Fibroblast of skin of right quadriceps (primary cell): ENCODE results near the gene DMKN.

Source experiments
- DNase-seq: peaks from one replicate; pipeline ENCODE4 v3.0.0-alpha.2; 2013

Gene DMKN, protein sequence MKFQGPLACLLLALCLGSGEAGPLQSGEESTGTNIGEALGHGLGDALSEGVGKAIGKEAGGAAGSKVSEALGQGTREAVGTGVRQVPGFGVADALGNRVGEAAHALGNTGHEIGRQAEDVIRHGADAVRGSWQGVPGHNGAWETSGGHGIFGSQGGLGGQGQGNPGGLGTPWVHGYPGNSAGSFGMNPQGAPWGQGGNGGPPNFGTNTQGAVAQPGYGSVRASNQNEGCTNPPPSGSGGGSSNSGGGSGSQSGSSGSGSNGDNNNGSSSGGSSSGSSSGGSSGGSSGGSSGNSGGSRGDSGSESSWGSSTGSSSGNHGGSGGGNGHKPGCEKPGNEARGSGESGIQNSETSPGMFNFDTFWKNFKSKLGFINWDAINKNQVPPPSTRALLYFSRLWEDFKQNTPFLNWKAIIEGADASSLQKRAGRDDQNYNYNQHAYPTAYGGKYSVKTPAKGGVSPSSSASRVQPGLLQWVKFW

DNA sequence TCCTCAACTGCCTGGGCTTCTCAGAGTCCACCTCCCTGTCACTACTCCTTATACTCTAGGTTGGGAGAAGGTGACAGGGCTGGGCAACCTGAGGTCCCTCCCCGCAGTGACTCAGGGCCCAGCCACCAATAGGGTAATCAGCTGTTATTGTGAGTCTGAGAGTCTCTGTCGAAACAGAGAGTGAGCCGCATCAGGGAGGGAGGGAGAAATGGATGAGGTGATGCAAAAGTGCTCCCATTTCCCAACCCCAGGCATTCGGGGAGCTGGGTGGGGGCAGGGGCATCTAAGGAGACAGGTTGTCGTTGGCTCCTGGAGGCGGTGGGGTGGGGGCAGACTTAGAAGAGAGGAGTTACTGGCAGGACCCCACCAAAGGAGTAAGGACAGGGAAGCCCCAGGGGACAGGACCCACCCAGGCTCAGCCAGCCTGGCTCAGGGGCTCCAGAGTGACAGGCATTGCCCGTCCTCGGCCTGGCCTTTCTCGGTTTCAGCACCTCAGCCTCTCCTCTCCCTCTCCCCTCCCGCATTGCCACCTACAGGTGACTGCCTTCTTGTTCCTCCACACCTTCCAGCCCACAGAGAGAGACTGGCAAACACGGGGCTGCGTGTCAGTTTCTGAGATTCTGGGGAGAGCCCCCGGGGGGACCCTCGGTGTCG is at the start of gene DMKN:
Gene DMKN, minus strand, starts transcription at position 22 of the 654 bp plus-strand sequence. CDS start 174 bp downstream, outside the sequence.
- DNase-seq = peak; percentile 62

DNA sequence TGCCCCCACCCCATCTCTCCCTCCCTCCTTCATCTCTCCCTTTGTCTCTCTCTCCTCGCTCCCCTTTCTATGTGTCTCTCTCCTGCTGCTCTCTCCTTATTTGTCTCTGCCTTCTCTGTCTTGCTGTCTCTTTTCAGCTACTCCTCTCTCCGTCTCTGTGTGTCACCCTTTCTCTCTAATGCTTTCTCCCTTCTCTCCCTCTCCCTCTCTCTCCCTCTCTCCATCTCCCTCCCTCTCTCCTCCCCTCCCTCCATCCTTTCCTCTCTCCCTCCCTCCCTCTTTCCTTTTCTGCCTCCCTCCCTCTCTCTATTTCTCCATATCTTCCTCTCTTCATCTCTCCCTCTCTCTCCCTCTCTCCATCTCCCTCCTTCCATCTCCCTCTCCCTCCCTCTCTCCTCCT is 49.3 kb upstream of the DMKN start:
- no peak for DNase-seq

DNA sequence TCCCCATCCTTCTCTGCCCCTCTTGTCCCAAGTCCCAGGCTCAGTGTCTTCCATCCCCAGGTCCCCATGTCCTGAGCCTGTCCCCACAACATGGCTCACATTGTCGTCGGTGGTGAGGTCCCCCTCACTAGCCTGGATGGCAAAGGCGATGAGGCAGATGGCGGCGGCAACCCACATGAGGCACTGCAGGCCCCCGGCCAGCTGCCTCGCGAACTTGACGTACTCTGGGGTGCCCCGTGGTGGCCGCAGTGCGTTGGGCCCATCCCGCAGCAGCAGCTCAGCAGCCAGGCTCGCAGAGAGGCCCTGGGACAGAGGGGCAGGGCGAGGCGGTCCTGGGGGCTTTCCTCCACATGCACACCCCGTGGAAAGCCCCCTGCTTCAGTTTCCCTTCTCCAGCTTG is 48.9 kb upstream of the DMKN start:
- no peak for DNase-seq

DNA sequence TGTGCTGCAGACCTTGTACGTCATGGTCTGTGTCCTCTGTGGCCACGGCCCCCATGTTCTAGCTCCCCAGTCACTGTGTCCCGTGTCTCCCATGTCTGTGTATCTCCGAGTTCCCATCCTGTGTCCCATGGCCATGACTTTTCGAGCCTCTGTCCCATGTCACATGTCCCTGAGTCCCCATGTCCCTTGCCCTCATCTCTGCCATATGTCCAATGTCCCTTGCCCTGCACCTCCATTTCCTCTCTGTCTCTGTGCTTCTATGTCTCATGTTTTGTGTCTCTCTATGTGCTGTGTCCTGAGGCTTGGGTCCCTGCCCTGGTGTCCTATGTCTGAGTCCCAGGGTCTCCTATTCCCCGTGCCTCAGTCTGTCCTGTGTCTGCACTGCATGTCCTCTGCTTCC is 48.0 kb upstream of the DMKN start:
- DNase-seq = no peak

DNA sequence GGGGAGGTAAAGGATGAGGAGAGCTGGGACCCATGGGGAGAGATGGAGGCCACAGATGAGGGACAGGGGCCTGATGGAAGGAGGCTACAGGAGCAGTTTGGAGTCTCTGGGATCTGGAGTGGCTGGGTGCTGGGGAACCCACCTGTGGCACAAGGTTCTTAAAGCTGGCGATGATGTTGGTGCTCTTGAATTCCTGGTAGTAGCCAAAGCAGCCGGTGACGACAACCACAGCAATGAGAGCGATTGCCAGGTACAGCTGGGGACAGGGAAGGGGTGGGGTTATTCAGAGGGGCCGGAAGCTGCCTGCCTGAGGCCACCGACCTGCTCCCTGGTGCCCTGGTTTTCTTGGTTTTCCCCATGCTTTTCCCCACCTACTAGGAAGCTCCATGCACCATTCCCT is 47.2 kb upstream of the DMKN start:
- no peak for DNase-seq

DNA sequence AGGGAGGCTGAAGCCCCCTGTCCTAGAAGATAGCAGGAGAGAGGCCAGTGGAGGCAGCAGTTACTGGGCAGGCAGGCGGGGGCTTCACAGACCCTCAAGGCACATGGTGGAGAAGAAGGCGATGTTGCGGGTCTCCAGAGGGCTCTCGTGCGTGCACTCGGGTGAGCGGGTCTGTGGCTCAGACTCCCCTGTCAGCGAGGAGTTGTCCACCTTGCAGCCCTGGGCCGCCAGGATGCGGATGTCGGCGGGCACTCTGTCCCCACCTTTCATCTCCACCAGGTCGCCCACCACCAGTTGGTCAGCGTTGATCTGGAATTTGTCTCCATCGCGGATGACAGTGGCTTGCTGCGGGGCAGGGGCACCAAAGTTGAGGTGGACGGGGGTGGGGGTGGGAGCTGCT is 46.8 kb upstream of the DMKN start:
- DNase-seq = no peak

DNA sequence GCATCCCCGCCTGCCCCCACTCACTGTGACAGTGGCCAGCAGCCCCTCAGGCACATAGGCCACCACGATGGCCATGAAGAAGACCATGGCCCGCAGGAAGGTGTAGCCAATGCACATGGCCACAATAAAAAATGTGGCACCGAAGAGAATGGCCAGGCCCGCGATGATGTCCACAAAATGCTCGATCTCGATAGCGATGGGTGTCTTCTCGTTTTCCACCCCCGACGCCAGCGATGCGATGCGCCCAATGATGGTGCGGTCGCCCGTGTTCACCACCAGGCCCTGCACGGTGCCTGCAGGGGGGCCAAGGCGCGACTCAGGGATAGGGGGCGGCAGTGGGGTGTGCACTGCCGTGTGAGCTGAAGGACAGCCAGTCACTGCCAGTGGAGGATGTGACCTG is 46.3 kb upstream of the DMKN start:
- DNase-seq = no peak

DNA sequence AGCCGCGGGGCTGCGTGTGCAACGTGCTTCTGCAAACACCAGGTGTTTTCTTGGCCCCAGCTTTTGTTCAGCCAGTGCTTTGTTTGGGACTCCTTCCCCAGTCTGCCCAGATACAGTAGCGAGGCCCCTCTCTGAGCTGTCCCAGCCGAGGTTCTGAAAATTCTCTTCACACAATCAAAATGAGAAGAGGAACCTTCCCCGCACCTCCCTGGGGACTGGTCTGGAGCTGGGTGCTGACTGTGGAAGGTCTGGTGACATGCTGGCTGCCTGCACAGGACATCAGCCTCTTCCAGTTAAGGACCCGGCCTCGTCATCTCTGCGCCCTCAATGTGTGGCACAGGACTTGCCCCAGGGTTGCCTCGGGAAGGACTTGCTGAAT is 45.8 kb upstream of the DMKN start:
- DNase-seq = no peak

DNA sequence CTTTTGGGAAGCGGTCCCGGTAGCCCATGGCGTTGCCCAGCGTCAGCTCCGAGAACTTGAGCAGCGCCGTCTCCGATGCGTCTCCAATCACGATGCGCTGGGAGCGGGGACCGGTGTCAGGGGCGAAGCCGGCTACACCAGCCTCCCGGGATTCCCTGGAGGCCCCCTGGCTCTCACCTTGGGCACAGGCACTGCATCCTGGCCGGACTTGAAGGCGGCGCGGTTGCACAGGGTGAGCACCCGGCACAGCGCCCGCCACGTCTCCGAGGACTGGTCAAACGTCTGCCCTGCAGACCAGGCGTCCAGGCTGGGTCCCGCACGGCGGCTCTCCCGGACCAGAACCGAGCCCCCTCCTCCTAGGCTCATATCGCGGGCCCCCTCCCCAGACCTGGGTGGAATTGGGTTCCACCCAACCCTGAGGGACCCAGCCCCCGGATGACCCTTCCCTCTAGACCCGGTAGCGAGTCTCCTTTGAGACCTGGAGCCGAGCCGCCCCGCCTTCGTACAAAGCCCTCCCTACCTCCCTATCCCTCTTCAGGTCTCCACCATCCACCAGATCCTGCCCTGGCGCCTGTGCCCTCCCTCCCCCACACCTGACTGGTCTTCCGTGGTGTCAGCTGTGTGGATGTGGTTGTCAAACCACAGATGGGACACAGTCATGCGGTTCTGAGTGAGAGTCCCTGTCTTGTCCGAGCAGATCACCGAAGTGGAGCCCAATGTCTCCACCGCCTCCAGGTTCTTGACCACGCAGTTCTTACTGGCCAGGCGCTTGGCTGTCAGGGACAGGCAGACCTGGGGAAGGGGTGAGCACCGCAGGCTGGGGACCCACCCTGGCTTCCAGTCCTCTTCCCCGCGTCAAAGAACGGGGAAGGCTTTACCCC is 45.2 kb upstream of the DMKN start:
- no peak for DNase-seq

DNA sequence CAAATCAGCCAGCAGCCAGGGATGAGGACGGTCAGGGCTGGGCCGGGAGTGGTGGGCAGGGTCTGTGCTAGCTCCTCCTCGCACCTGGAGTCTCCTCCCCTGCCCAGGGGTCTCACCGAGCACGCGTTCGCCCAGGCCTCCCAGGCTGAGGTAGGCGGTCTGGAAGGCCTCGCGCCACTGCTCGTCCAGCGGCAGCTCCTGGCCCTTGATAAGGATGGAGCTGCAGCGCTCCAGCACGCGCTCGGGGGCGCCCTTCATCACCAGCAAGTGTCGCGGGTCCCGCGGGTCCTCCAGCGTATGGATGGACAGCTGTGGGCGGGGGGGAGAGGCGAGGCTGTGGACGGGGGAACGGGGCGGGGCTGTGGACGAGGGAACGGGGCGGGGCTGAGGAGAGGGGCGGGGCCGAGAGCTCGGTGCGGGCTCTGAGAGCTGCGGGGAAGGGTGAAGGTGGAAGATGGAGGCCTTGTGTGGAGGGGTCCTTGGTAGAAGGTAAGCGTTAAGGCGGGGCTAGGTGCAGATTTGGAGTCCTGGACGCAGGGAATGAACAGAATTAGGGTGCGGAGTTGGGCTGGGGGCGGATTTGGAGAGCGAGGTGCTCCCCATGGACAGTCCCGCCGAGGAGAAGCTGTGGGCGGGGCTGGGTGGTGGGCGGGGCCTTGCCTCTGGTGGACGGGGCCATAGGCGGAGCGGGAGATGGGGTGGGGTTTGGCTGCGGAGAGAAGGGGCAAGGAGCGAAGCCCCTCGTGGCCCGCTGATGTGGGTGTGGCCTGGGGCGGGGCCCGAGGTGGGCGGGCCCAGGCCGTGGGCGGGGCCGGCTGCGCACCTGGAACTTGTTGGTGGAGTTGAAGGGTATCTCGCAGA is 44.3 kb upstream of the DMKN start:
- DNase-seq = peak; percentile 53

DNA sequence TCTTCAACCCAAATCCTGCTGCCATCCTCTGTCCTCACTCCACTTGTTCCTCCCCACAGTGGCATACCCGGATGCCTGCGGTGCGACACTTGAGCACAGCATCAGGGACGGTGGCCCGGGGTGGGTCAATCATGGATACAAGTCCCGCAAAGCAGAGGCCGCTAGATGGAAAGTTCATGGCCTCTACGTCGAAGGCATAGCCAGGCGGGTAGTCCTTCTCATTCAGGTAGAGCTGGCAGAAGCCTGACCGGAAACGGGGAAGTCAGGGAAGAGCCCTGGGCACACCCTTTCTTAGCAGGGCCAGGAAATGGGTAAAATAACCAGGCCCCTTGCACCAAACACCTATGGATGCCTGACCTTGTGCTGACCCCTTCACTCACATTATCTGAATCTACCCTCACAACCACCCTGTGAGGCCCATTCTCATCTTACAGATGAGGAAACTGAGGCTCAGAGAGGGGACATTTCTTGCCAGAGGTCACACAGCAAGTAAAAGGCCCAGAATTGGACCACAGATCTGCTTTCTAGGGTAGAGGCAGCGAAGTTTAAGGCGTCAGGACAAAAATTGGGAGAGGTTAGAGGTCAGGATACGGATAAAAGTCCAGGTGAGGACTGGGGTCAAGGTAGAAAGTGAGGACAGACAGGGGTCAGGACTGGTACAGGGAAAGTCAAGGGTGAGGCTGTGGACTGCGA is 43.5 kb upstream of the DMKN start:
- no peak for DNase-seq

DNA sequence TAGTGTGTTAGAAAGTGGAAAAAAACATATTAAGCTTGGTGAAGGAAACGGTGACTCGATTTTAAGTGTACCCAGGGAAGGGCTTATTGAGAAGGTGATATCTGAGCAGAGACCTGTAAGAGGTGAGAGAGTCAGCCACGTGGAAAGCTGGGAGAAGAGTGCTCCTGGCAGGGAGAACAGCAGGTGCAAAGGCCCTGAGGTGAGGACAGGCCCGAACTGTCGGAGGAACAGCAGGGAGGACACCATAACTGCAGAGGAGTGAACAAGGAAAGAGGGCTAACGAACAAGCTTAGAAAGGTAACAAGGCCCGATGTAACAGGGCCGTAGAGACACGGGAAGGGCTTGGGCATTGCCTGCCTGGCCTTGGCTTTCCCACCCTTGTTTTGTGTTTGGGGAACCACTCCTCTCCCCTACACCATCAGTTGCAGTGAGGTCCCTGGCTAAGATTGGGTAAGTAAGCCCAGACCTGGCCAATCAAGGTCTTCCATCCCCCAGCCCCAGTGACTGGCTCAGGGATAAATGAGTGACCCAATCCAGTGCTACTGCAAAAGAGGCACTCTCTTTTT is 42.7 kb upstream of the DMKN start:
- DNase-seq = no peak

DNA sequence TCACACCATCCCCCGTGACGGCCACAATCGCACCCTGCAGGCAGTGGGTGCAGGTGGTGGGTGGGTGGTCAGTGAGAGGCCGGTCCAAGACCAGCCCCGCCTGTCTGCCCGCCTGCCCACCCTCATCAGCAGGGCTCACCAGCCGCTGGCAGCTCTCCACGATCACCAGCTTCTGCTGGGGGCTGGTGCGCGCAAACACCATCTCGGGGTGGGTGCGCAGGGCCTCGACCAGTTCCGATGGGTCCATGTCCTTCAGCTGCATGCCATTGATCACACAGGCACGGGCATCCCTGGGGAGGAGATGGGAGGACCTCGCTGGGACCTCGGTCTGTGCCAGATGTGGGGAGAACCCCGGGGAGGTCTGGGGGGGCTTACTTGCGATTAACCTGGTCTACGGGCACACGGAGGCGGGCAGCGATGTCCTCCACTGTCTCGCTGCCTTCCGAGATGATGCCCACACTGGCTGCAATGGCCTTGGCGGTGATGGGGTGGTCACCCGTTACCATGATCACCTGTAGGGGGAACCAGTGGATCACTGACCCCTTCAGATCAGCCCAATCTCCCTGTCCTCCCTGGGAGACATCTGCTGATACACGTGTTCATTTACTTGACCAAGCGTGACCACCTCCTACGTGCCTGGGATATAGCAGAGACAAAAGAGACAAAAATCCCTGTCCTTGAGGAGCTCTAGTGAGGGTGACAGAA is 42.0 kb upstream of the DMKN start:
- DNase-seq = peak; percentile 13

DNA sequence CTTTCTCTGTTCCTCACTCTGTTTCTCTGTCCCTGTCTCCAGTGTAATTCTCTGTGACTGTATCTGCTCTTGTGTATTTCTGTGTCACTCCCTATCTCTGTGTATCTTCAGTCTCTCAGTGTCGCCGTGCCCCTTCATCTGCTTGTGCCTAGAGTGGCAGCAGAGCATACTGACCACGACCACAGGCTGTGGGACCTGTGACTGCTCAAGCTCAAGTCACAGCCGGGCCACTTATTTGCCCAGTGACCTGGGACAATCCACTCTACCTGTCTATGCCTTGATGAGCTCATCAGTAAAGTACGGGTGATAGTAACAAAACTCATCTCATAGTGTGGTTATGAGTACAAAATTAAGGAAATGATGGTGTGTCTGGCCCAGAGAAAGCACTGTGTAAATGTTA is 40.6 kb upstream of the DMKN start:
- DNase-seq = no peak

DNA sequence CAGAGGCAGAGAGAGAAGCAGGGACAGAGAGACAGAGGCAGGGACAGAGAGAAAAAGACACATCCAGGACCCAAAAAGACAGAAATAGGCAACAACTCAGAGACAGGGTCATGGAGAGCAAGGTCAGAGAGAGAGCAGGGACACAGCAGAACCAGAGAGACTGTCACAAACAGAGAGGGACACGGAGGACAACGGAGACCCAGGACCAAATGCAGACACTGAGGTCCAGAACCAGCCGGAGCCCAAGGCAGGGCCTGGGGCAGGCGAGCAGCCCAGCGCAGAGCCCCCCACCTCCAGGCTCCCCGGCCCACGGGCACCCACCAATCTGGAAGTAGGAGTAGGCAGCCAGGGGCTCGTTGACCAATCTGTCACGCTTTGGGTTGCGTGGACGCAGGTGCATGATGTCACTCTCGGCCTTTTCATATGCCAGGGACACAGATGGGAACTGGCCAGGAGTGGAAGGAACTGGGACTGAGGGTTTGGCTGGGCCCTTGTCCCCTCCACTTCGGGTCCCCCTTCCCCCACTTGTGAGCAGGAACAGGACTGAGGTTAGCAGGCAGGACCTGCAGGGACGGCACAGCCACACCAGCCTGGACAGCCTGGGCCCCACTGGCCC is 40.0 kb upstream of the DMKN start:
- DNase-seq = no peak

DNA sequence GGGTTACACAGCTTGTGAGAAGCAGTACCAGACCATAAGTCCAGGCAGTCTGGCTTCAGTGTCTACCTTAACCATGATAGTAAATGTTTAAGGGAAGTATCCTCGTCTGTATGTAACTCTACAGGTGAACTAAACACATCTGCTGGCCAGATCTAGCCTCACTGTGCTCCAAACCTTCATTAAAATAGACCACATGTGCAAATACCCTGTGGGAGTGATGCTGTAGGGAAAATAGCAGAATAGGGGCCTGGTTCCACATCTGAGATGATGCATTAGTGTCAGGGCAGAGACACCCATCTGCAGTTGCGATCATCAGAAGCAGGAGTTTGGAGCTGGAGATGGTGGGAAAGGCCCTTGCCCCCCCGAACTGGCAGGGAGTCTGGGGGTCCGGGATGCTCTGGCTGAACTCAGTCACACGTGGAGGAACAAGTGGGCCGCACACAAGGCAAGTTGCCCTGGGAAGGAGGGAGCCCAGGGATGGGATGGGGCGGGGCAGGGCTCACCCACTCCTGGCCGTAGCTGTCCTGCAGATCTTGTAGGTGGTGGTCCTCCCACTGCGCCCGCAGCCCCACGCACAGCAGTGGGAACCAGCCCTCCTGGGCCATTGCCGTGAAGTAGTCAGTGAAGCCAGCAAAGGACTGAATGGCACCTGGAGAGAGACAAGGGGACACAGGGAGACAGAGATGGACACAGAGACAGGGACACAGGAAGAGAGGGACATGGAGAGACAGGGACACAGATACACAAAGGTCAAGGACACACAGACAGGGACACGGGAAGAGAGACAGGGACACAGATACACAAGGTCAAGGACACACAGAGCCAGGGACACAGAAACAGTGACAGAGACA is 39.3 kb upstream of the DMKN start:
- no peak for DNase-seq

DNA sequence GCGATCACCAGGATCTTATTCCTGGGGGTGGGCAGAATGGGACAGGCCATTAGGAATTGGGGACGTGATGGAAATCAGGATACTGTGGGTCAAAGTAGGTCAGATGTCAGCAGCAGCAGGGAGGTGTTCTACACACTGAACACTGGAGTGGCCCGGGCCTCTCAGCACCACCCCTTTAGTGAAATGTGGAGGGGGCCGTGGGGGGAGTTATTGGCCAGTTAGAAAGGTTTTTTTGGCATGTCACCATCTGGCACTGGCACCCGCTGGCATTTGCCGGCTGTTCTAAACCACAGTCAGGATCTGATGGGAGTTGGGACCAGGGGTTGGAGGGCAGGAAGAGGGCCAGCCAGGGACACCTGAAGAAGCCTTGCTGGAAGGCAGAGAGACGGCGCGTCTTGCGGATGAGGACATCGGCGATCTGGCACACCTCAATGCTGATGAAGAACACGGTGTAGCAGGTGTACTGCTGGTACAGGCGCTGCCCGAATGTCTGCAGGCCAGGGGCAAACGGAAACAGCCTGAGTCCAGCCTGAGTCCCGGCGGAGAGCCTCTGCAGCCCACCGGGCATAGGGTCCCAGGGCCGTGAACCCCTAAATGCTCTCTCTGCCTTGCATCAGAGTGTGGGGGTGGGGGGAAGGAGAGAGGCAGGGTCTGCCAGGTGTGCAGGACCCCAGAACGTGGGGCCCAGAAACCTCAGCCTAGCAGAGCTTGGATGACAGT is 37.8 kb upstream of the DMKN start:
- no peak for DNase-seq

DNA sequence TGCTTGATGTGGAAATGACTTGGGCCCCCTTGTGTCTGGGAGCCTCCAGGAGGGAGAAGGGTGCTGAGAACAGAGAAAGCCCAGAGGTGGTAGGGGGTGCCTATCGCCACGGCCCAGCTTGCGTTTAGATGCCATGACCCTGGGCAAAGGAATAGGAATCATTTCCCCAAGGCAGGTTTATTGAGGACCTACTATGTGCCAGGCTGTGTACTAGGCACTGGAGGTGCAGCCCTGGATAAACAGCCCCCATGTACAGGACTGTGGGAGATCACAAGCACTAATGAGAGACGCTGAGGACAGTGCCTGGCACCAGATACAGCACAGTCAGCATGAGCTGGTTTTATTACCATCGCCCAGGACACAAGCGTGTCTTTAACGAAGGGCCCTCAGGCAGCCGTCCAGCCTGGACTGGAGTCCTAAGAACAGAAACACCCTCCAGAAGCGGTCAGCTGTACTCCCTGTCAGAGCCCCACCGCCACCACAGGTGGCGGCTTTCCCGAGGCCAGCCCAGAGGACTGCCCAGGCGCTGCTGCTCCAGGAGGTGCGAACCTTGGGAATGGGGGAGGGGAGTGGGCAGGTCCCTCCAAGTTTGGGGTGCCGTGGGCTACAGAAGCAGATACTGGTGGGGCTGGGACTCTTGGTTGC is 36.6 kb upstream of the DMKN start:
- DNase-seq = no peak
